H1 (cell line): ENCODE measurements around the gene APOOL. TPM values are rescaled to one million over a fixed set of nuclear protein-coding genes. Genes with fewer than 3 reads are reported as not detected.

Experiments
- CTCF ChIA-PET: fragments of 300-600 bp; sonication (Branson Sonifier 250); formaldehyde crosslinking; loops from one replicate; lab custom pipeline; 2021; ENCODE audit not compliant: partially characterized antibody; lab: Charles Lee
- POLR2A ChIA-PET: fragments of 300-600 bp; sonication (Branson Sonifier 250); formaldehyde crosslinking; loops from one replicate; lab custom pipeline; 2021; ENCODE audit warnings: inconsistent platforms; ENCODE audit not compliant: partially characterized antibody; lab: Charles Lee
- DNase-seq, 2 experiments: peaks; one replicate each; pipeline versions ENCODE4 v3.0.0 to v3.0.0-alpha.2; 2010 to 2022; ENCODE audit warnings: low spot score in 2 of 2, low read depth in 1 of 2, mixed read lengths in 1 of 2
- FAIRE-seq: peaks from 2 replicates; lab custom pipeline; 2011; peaks lifted over from hg19 to GRCh38; lab: Jason Lieb, UNC
- H2AFZ ChIP-seq: 2 replicates; pipeline ENCODE4 v1.8.1; 2012; ENCODE audit warnings: low read length, inconsistent platforms
- H2AK5ac ChIP-seq: 2 replicates; pipeline ENCODE4 v1.6.1; 2013; ENCODE audit warnings: low read depth, low read length
- H2BK120ac ChIP-seq: replicated peaks from 2 replicates; pipeline ENCODE3; 2013; ENCODE audit warnings: low read depth, low read length, inconsistent platforms
- H2BK12ac ChIP-seq: 2 replicates; pipeline ENCODE4 v1.6.1; 2013; ENCODE audit warnings: low read depth, low read length
- H2BK15ac ChIP-seq: 2 replicates; pipeline ENCODE4 v1.6.1; 2013; ENCODE audit warnings: low read length
- H2BK20ac ChIP-seq: 2 replicates; pipeline ENCODE4 v1.6.1; 2013; ENCODE audit warnings: low read length
- H2BK5ac ChIP-seq: 2 replicates; pipeline ENCODE4 v1.6.1; 2013; ENCODE audit warnings: low read depth, low read length
- H3K14ac ChIP-seq: 2 replicates; pipeline ENCODE4 v1.6.1; 2013; ENCODE audit warnings: inconsistent platforms; ENCODE audit not compliant: insufficient read length
- H3K18ac ChIP-seq: 2 replicates; pipeline ENCODE4 v1.6.1; 2013; ENCODE audit warnings: low read length; ENCODE audit errors: extremely low read depth
- H3K23ac ChIP-seq: 2 replicates; pipeline ENCODE4 v1.6.1; 2013; ENCODE audit warnings: inconsistent platforms; ENCODE audit not compliant: insufficient read length
- H3K23me2 ChIP-seq: 2 replicates; pipeline ENCODE4 v1.6.1; 2013; ENCODE audit warnings: low read depth, low read length
- H3K27ac ChIP-seq: 2 replicates; pipeline ENCODE4 v1.6.1; 2011; ENCODE audit warnings: low read depth, low read length, inconsistent platforms
- H3K27me3 ChIP-seq, 4 experiments: replicated peaks in 1 of 4; 1 replicate in 1 of 4; 2 replicates in 3 of 4; pipeline versions ENCODE4 v1.6.1 to v1.8.1; 2011 to 2013; ENCODE audit warnings: low read length in 3 of 4, mild to moderate bottlenecking in 3 of 4, inconsistent platforms in 2 of 4, mixed read lengths in 2 of 4, moderate library complexity in 1 of 4; ENCODE audit not compliant: control insufficient read depth in 3 of 4, insufficient read depth in 3 of 4; ENCODE audit errors: extremely low read depth in 1 of 4
- H3K36me3 ChIP-seq, 4 experiments: 2 replicates each; pipeline versions ENCODE4 v1.6.1 to v1.8.1; 2011 to 2013; ENCODE audit warnings: mild to moderate bottlenecking in 4 of 4, low read length in 3 of 4, moderate library complexity in 2 of 4, control low read depth in 1 of 4, inconsistent platforms in 1 of 4; ENCODE audit not compliant: insufficient read depth in 4 of 4, control insufficient read depth in 2 of 4
- H3K4ac ChIP-seq: replicated peaks from 2 replicates; pipeline ENCODE3; 2013; ENCODE audit warnings: low read length, low read depth, mixed read lengths, inconsistent platforms; ENCODE audit not compliant: insufficient read length
- H3K4me1 ChIP-seq, 4 experiments: replicated peaks in 1 of 4; 1 replicate in 1 of 4; 2 replicates in 3 of 4; pipeline versions ENCODE4 v1.6.1 to v1.8.1; 2011 to 2013; ENCODE audit warnings: low read length in 3 of 4, inconsistent platforms in 2 of 4, mixed read lengths in 1 of 4; ENCODE audit not compliant: insufficient read depth in 4 of 4, control insufficient read depth in 3 of 4
- H3K4me2 ChIP-seq, 2 experiments: 2 replicates each; pipeline versions ENCODE4 v1.6.1 to v1.8.1; 2011 to 2013; ENCODE audit warnings: low read depth in 2 of 2, low read length in 2 of 2, control low read depth in 1 of 2, inconsistent platforms in 1 of 2, mild to moderate bottlenecking in 1 of 2; ENCODE audit not compliant: insufficient read depth in 1 of 2
- H3K4me3 ChIP-seq, 4 experiments: fragments of 200-600, 300-600 bp in 1 of 4; sonication (generic), shearing (Covaris generic), sonication (Bioruptor Twin) in 1 of 4; 2 replicates each; pipeline versions ENCODE4 v1.5.1 to v1.8.1; 2011 to 2016; ENCODE audit warnings: low read length in 4 of 4, low read depth in 3 of 4, control low read depth in 2 of 4, inconsistent platforms in 2 of 4, mild to moderate bottlenecking in 2 of 4, mixed read lengths in 1 of 4, moderate library complexity in 1 of 4; ENCODE audit not compliant: insufficient read depth in 2 of 4; ENCODE audit errors: extremely low read depth in 1 of 4
- H3K56ac ChIP-seq: replicated peaks from 2 replicates; pipeline ENCODE3; 2013; ENCODE audit warnings: low read depth, mild to moderate bottlenecking, mixed read lengths, low read length, inconsistent platforms; ENCODE audit not compliant: insufficient read length
- H3K79me1 ChIP-seq: 2 replicates; pipeline ENCODE4 v1.6.1; 2013; ENCODE audit warnings: low read depth, low read length, control low read depth
- H3K79me2 ChIP-seq, 2 experiments: 2 replicates each; pipeline versions ENCODE4 v1.6.1 to v1.8.1; 2012 to 2013; ENCODE audit warnings: low read length in 2 of 2, mild to moderate bottlenecking in 2 of 2, inconsistent platforms in 1 of 2; ENCODE audit not compliant: insufficient read depth in 2 of 2, control insufficient read depth in 1 of 2
- H3K9ac ChIP-seq, 4 experiments: replicated peaks in 1 of 4; 1 replicate in 1 of 4; 2 replicates in 3 of 4; pipeline versions ENCODE4 v1.6.1 to v1.8.1; 2011 to 2013; ENCODE audit warnings: low read depth in 3 of 4, low read length in 3 of 4, control low read depth in 2 of 4, mild to moderate bottlenecking in 2 of 4, moderate library complexity in 2 of 4, inconsistent platforms in 1 of 4; ENCODE audit errors: extremely low read depth in 1 of 4
- H3K9me3 ChIP-seq, 2 experiments: 2 replicates each; pipeline versions ENCODE4 v1.6.1 to v1.8.1; 2012 to 2013; ENCODE audit warnings: mild to moderate bottlenecking in 2 of 2, moderate library complexity in 2 of 2, control low read depth in 1 of 2, inconsistent platforms in 1 of 2, low read depth in 1 of 2, low read length in 1 of 2, mixed read lengths in 1 of 2; ENCODE audit not compliant: insufficient read depth in 2 of 2
- H4K20me1 ChIP-seq, 2 experiments: replicated peaks in 1 of 2; 2 replicates each; pipeline versions ENCODE3 to v1.8.1; 2011 to 2013; ENCODE audit warnings: inconsistent platforms in 2 of 2, low read length in 2 of 2, mild to moderate bottlenecking in 1 of 2; ENCODE audit not compliant: insufficient read depth in 2 of 2, control insufficient read depth in 1 of 2
- H4K5ac ChIP-seq: 2 replicates; pipeline ENCODE4 v1.6.1; 2013; ENCODE audit warnings: low read length, low read depth, mixed read lengths, inconsistent platforms; ENCODE audit not compliant: insufficient read length
- H4K8ac ChIP-seq: 2 replicates; pipeline ENCODE4 v1.8.0; 2013; ENCODE audit warnings: mild to moderate bottlenecking, moderate library complexity, low read length, inconsistent platforms; ENCODE audit not compliant: insufficient read depth; ENCODE audit errors: extremely low read depth
- H4K91ac ChIP-seq: replicated peaks from 2 replicates; pipeline ENCODE3; 2013; ENCODE audit warnings: low read length, mixed read lengths, inconsistent platforms; ENCODE audit not compliant: insufficient read length
- CBX8 ChIP-seq: fragments of 300-800, 300-1000 bp; sonication (generic); IDR thresholded peaks from 2 replicates; pipeline ENCODE4 v1.7.1; 2016; ENCODE audit warnings: low read depth, low read length, borderline replicate concordance
- CHD2 ChIP-seq: IDR thresholded peaks from 2 replicates; pipeline ENCODE4 v1.6.1; 2012; ENCODE audit warnings: low read length, improper control_type of control experiment
- POLR2AphosphoS5 ChIP-seq: IDR thresholded peaks from 2 replicates; pipeline ENCODE4 v1.6.1; 2011; ENCODE audit warnings: low read depth, low read length
- RFX5 ChIP-seq: IDR thresholded peaks from 2 replicates; pipeline ENCODE4 v1.6.1; 2011; ENCODE audit warnings: low read depth, low read length, improper control_type of control experiment, borderline replicate concordance
- RXRA ChIP-seq: IDR thresholded peaks from 2 replicates; pipeline ENCODE4 v1.6.1; 2011; ENCODE audit warnings: low read depth, mild to moderate bottlenecking, low read length, moderate library complexity; ENCODE audit not compliant: insufficient read depth
- WGBS, 2 experiments: shearing (Covaris generic) in 1 of 2; methylation state at CpG; one replicate each; pipeline versions ENCODE4 v1.1.6 to v1.1.7; 2013 to 2015; ENCODE audit warnings: low lambda C conversion rate in 2 of 2, mixed read lengths in 2 of 2, inconsistent platforms in 1 of 2, low coverage in 1 of 2, missing lambda C conversion rate in 1 of 2; ENCODE audit not compliant: insufficient replicate concordance in 2 of 2, insufficient coverage in 1 of 2, insufficient read length in 1 of 2; ENCODE audit errors: extremely low coverage in 1 of 2, missing lambda C conversion rate in 1 of 2; 5-methylcytosine and 5-hydroxymethylcytosine counted together
- polyA plus RNA-seq, 7 experiments: library from polyadenylated mRNA; depleted of rRNA in 3 of 7; stranded (reverse) in 5 of 7; unstranded in 2 of 7; fragments of >200 nt in 5 of 7; fragments of 200-250 nt in 2 of 7; gene quantifications; 1 replicate in 5 of 7; 2 replicates in 1 of 7; 4 replicates in 1 of 7; pipeline versions ENCODE4 v1.2.1 to v1.2.3, GENCODE V29; 2011 to 2013; ENCODE audit warnings: missing spikeins in 2 of 7, mixed read lengths in 2 of 7
- total RNA-seq: library from RNA; stranded (reverse); fragmentation: NEBNext Ultra II Directional; extraction: Animal tissue kit (Norgen Biotek cat#: 25700); gene quantifications from 2 replicates; pipeline ENCODE4 v1.2.1, GENCODE V29; 2021
- TF ChIP-seq, protein P1 (sequence below), 3 experiments: IDR thresholded peaks; 1 replicate in 2 of 3; 2 replicates in 1 of 3; pipeline versions ENCODE4 v1.5.1 to v1.6.1; 2011; ENCODE audit warnings: low read length in 3 of 3, mild to moderate bottlenecking in 3 of 3, inconsistent platforms in 2 of 3, low read depth in 1 of 3, moderate library complexity in 1 of 3; ENCODE audit not compliant: insufficient read depth in 1 of 3; ENCODE audit errors: control extremely low read depth in 1 of 3

APOOL gene
- total and polyA plus RNA-seq, 2 of the 8 experiments (the other 6 are each of a cell fraction or from before 2014, with no cell fraction given): 2.4 to 8.1 TPM

GRCh38 chrX:85020216-85020615 is 16.5 kb downstream of the APOOL start:
- H4K91ac ChIP-seq: no peak overlapping the region
- H3K56ac ChIP-seq: no peak overlapping the region
- H2BK20ac ChIP-seq: no peak overlapping the region
- DNase-seq: no peak
- H3K18ac ChIP-seq: no peak overlapping the region
- no peak for FAIRE-seq
- H4K20me1 ChIP-seq: no peaks in the 10 kb centered on the region
- no peak overlapping the region for H2AK5ac ChIP-seq
- H4K8ac ChIP-seq: no peak overlapping the region
- ChIA-PET POLR2A (no interaction called here), CTCF (no interaction called here)
- no peaks in the 10 kb centered on the region for H3K23me2 ChIP-seq
- H3K14ac ChIP-seq: no peak overlapping the region
- H2BK15ac ChIP-seq: no peak overlapping the region
- H4K5ac ChIP-seq: no peak overlapping the region
- H3K23ac ChIP-seq: no peak overlapping the region
- no peaks in the 10 kb centered on the region for H3K27me3 ChIP-seq
- no peaks in the 10 kb centered on the region for H3K9me3 ChIP-seq
- no peak overlapping the region for H2BK12ac ChIP-seq
- no peaks in the 10 kb centered on the region; the same call in 1 of the 2 replicates for H3K79me1 ChIP-seq
- no peak overlapping the region for H3K27ac ChIP-seq
- peaks cover 0 to 10% of the 10 kb centered on the region in 2 experiments; a peak in 1 of 4 replicates for H3K79me2 ChIP-seq
- no peaks in the 10 kb centered on the region for H3K4me1 ChIP-seq
- no peak overlapping the region for H2BK120ac ChIP-seq
- no peaks in the 10 kb centered on the region for H3K36me3 ChIP-seq
- no peak overlapping the region for H3K4ac ChIP-seq
- WGBS, 2 experiments: 100% methylated on average over 1 of the region's 4 CpGs; no CpG with 5 or more reads in 1 of the 2 experiments
- H2BK5ac ChIP-seq: no peak overlapping the region
- no peak overlapping the region for H3K9ac ChIP-seq
- H3K4me3 ChIP-seq: no peak overlapping the region
- no peak overlapping the region for H3K4me2 ChIP-seq
- H2AFZ ChIP-seq: no peak overlapping the region
- no peak for TF ChIP-seq CHD2
- TF ChIP-seq CBX8: no peak
- no peak for TF ChIP-seq RFX5
- no peak for TF ChIP-seq POLR2AphosphoS5
- TF ChIP-seq, protein P1, sequence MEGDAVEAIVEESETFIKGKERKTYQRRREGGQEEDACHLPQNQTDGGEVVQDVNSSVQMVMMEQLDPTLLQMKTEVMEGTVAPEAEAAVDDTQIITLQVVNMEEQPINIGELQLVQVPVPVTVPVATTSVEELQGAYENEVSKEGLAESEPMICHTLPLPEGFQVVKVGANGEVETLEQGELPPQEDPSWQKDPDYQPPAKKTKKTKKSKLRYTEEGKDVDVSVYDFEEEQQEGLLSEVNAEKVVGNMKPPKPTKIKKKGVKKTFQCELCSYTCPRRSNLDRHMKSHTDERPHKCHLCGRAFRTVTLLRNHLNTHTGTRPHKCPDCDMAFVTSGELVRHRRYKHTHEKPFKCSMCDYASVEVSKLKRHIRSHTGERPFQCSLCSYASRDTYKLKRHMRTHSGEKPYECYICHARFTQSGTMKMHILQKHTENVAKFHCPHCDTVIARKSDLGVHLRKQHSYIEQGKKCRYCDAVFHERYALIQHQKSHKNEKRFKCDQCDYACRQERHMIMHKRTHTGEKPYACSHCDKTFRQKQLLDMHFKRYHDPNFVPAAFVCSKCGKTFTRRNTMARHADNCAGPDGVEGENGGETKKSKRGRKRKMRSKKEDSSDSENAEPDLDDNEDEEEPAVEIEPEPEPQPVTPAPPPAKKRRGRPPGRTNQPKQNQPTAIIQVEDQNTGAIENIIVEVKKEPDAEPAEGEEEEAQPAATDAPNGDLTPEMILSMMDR (IDR thresholded peaks at IDR 0.05; ENCODE audit: control extremely low read depth in 1 of 3, insufficient read depth in 1 of 3, low read depth in 1 of 3, low read length in 3 of 3): no peak
- TF ChIP-seq RXRA: no peak
